ENCODE data around the gene CDC14A.

The CDC14A gene

DNA sequence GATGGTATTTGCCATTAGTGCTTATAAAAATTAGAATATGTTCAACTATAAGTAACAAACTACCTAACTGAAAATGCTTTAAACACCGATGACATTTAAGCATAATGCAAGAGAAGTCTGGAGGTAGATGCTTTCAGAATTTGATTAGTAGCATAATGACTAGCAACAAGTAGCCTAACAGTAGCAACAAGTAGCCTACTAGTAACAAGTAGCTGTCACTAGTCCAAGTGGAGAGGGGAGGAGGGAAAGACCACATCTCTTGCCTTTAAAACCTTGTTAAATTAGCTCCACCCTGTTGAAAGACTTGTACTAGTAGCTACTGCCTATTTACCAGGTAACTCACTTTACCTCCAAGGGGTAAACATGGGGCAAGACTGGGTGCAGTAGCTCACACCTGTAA lies 193.5 kb downstream of the CDC14A start:
- DNase-seq: no peak

DNA sequence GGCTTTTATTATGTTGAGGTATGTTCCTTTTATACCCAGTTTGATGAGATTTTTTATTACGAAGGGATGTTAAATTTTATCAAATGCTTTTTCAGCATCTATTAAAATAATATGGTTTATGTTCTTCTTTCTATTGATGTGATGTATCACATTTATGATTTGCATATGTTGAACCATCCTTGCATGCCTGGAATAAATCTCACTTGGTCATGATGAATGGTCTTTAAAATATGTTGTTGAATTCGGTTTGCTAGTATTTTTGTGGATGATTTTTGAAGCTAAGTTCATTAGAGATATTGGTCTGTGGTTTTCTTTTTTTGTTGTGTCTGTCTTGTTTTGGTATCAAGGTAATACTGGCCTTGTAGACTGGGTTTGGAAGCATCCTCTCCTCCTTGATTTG lies 199.7 kb downstream of the CDC14A start:
- no peak for DNase-seq

DNA sequence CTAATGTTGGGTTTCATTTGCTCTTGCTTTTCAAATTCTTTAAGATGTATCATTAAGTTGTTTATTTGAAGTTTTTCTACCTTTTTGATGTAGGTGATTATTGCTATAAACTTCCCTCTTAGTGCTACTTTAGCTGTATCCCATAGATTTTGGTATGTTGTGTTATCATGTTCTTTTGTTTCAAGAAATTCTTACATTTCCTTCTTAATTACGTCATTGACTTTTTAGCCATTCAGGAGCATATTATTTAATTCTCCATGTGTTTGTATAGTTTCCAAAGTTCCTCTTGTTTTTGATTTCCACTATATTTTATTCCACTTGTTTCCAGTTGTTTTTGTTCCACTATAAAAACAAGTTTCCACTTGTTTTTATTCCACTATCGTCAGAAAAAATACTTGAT lies 200.6 kb downstream of the CDC14A start:
- DNase-seq: no peak

DNA sequence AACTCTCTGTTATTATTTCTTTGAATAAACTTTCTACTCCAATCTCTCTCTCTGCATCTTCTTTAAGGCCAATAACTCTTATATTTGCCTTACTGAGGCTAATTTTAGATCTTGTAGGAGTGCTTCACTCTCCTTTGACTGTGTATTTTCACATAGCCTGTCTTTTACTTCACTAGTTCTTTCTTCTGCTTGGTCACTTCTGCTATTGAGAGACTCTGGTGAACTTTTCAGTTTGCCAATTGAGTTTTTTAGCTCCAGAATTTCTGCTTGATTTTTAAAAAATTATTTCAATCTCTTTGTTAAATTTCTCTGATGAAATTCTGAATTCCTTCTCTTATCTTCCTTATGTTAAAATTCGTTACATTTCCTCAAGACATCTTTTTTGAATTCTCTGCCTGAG lies 203.9 kb downstream of the CDC14A start:
- no peak for DNase-seq

DNA sequence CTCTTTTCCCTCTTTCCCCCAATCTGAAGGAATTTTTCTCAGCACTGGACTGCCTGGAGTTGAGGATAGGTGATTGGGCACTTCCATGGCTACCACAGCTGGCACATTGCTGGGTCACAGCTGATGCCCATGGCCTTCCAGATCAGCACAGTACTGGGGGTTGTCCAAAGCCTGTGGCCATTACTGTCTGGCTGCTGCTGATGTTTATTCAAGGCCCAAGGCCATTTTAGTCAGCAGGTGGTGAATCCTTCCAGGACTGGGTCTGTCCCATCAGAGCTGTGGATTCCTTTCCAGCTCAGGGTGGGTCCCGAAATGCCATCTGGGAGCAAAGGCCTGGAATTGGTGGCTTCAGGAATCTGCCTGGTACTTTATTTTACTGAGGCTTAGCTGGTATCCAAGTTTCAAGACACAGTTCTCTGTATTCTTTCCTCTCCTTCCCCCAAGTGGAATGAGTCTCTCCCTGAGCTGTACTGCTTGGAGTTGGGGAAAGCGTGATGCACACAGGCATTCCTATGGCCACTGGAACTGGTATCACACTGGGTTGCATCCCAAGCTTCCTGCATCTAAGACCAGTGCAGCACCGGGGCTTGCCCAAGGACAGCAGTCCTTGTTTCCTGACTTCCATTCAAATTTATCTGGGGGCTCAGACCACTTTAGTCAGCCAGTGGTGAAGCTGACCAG lies 204.8 kb downstream of the CDC14A start:
- DNase-seq: no peak

DNA sequence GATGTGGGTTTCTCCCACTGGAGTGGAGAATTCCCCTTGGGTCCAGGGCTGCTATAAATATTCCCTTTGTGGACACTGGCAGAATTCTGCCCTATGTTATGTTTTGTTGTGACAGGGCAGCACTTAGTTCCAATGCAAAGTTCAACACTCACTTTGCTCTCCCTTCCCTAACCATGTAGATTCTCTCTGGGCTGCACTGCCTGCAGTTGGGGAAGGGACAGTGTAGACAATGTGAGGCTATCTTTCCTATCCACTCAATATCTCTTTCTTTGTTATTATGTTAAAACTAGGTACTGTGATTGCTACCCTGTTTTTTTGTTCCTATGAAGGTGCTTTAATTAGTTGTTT lies 205.3 kb downstream of the CDC14A start:
- no peak for DNase-seq

DNA sequence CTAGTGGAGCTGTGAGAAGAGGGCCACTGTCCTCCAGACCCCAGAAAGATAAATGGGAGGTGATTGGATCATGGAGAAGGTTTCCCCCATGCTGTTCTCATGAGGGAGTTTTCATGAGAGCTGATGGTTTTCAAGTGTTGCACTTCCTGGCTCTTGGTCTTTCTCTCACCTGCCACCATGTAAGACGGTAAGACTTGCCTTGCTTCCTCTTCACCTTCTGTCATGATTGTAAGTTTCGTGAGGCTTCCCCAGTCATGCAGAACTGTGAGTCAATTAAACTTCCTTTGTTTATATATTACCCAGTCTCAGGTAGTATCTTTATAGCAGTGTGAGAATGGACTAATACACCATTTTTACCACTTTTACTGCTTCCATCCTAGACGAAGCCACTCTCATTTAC lies 213.2 kb downstream of the CDC14A start:
- DNase-seq: no peak

DNA sequence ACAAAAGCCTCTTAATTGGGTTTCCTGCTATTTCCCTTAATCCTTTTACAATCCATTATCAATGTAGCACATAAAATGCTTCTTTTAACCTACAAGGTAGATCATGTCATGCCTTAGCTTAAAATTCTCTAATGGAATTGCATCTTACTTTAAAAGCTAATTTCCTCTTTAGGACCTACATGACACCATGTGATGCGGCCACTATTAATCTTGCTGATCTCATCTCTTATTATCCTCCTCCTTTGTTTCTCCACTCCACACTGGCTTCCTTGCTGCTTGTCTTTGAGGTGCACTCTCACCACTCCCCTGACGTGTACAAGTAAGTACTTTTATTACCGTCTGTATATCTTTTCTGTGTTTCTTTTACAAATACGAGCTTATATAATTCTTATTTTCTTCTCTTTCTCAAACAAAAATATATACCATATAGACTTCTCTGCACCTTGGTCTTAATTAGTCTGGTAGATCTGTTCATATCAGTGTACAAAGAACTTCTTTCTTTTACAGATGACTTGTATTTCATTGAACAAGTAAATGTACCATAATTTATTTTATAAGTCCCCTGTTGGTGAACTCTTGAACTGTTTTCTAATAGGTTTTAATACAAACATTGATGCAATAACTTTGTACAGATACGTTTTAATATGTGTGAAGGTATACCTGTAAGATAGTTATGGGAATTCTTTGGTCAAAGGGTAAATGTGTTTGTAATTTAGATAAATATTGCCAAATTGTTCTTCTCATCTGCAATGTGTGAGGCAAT lies 213.8 kb downstream of the CDC14A start:
- peak; percentile 64 for DNase-seq

DNA sequence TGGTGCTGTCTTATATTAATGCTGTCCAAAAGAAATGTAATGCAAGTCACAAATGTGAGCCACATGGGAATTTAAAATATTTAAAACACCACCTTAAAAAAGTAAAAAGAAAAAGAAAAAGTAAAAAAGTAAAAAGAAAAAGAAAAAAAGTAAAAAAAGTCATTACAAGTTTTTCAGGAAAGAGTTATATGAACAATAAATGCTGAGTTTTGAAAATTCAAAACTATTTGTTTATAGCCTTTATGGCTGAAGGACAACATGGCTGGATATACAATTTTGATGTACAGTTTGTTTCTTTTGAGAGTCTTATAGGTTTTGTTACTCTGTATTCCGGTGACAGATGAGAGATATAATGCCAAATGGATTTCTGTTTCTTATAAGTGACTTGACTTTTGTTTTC lies 214.8 kb downstream of the CDC14A start:
- no peak for DNase-seq
